ENCODE data around the gene CALHM2. TPM values are rescaled to one million over a fixed set of nuclear protein-coding genes. Genes with fewer than 3 reads are reported as not detected.

The CALHM2 gene
- total and polyA plus RNA-seq, 4 donors: 11.7 to 43.2 (median 25.0) TPM

DNA sequence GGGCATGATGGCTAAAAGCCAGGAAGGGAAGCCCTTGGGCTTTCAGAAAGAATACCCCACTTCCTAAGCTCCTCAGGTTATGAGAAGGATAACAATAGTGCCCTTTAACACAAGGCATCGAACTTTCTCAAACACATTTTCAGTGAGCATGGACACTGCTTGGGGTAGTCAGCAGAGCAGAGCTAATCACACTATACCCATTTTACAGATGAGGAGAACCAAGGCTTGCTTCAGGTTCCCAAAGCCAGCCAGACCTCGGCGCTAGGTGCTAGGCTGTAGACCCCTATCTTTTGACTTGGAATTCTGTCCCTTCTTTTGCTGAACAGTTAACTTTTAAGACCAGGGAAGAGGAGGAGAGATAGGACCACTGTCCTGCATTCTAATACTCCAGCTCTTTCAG lies 43.2 kb upstream of the CALHM2 start:
- DNase-seq (no peak), ATAC-seq (ENCODE audit: insufficient read depth, low FRiP score) (no peak)
- H3K27ac ChIP-seq (ENCODE audit: low read depth in 1 of 2, low read length in 1 of 2): no peak overlapping the region
- peaks cover 0 to 12% (median 0%) of the 10 kb centered on the region in 5 donors for H3K4me1 ChIP-seq (ENCODE audit: control insufficient read depth in 5 of 5, insufficient read depth in 5 of 5, low read length in 5 of 5)
- no peak overlapping the region for H3K4me3 ChIP-seq
- TF ChIP-seq, protein P1, sequence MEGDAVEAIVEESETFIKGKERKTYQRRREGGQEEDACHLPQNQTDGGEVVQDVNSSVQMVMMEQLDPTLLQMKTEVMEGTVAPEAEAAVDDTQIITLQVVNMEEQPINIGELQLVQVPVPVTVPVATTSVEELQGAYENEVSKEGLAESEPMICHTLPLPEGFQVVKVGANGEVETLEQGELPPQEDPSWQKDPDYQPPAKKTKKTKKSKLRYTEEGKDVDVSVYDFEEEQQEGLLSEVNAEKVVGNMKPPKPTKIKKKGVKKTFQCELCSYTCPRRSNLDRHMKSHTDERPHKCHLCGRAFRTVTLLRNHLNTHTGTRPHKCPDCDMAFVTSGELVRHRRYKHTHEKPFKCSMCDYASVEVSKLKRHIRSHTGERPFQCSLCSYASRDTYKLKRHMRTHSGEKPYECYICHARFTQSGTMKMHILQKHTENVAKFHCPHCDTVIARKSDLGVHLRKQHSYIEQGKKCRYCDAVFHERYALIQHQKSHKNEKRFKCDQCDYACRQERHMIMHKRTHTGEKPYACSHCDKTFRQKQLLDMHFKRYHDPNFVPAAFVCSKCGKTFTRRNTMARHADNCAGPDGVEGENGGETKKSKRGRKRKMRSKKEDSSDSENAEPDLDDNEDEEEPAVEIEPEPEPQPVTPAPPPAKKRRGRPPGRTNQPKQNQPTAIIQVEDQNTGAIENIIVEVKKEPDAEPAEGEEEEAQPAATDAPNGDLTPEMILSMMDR (IDR thresholded peaks at IDR 0.05; ENCODE audit: control extremely low read depth, extremely low read depth): no peak
- 85 to 89% methylated on average over 3 of the region's 3 CpGs for WGBS, 2 donors
- H3K27me3 ChIP-seq (ENCODE audit: control insufficient read depth in 3 of 3, insufficient read depth in 3 of 3, low read length in 2 of 3): peaks cover 3 to 52% (median 49%) of the 10 kb centered on the region in 3 donors
- no peaks in the 10 kb centered on the region for H3K9me3 ChIP-seq (ENCODE audit: control insufficient read depth in 4 of 4, insufficient read depth in 3 of 4, low read length in 3 of 4)
- H3K9ac ChIP-seq (ENCODE audit: insufficient read depth in 1 of 2, low read length in 2 of 2): no peak overlapping the region
- no peaks in the 10 kb centered on the region for H3K36me3 ChIP-seq (ENCODE audit: control insufficient read depth in 4 of 4, insufficient read depth in 4 of 4, low read length in 4 of 4)

DNA sequence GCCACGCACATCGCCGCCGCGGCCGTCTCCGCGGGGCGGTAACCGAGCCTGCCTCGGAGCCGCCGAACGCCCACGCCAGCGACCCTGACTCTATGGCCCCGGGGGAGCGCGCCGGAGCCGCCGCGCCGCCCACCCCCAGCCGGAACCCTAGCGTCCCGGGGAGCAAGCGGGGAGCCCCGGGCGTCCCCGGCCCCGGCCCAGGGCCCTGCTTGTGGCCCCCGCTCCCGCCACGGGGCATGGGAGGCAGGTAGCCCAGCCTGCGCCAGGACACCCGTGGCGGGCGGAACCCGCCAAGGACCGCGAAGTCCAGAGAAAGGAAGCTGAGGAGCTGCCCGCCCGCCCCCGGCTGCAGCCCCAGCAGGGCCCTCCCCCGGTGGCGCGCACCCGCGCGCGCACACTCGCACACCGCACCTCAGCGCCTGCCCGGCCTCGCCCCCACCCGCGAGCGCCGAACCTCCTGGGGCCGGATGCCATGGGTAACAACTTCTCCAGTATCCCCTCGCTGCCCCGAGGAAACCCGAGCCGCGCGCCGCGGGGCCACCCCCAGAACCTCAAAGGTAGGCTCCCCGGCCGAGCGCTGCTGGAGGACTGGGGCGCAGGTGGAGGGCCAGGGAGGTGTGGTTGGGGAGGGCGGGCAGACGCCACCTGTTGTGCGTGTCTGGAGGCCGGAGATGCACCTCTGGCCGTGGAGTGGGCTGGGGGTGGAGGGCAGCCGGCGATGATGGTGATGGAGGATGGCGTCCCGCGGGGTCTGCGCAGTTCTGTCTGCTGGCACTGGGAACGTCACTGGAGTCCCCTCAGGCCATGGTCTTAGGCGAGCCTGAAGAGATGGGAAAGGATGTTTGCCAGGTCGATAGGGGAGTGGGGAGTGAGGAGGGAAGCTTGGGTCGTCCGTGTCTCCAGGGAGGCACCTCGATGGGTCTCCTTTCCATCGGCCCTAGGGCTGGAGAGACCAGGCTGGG lies 42.0 kb upstream of the CALHM2 start:
- ATAC-seq (ENCODE audit: insufficient read depth, low FRiP score): peak; percentile 13
- Histone ChIP-seq H3K27me3 (ENCODE audit: control insufficient read depth in 3 of 3, insufficient read depth in 3 of 3, low read length in 2 of 3) (peaks cover 3 to 43% (median 42%) of the 10 kb centered on the region in 3 donors), H3K36me3 (ENCODE audit: control insufficient read depth in 4 of 4, insufficient read depth in 4 of 4, low read length in 4 of 4) (no peaks in the 10 kb centered on the region), H3K9me3 (ENCODE audit: control insufficient read depth in 4 of 4, insufficient read depth in 3 of 4, low read length in 3 of 4) (no peaks in the 10 kb centered on the region), H3K27ac (ENCODE audit: low read depth in 1 of 2, low read length in 1 of 2) (no peak overlapping the region), H3K4me1 (ENCODE audit: control insufficient read depth in 5 of 5, insufficient read depth in 5 of 5, low read length in 5 of 5) (peaks cover 0 to 12% (median 0%) of the 10 kb centered on the region in 5 donors), H3K9ac (ENCODE audit: insufficient read depth in 1 of 2, low read length in 2 of 2) (no peak overlapping the region), H3K4me3 (peak overlapping the region; percentile 16)
- WGBS, 2 donors: 1 to 3% methylated on average over 56 to 92 of the region's 92 CpGs
- DNase-seq: peak in 1 of 3 donors; percentile 28
- TF ChIP-seq, protein P1 (IDR thresholded peaks at IDR 0.05; ENCODE audit: control extremely low read depth, extremely low read depth): no peak

DNA sequence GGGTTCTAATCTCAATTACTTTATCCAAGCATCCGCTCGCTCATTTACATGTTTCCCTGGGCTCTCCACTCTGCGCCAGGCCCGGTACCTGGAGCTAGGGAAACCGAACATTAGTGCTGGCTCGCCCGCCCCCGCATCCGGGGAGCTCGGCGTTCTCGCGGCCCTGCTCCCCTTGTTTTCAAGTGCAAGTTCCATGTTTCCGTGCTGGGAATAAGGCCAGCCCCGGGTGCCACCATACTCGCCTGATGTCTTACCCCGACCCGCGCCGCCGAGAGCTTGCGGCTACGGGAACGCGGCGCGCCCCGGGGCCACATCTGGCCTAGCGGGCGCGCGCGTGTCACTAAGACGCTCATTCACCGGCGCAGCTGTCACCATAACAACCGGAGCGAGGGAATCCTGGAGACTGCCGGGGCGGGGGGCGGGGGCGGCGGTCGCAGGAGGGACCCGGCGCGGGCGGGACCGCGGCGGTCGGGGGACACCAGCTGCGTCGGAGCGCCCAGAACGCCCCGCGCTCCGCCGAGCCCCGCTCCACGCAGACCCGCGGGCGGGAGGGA lies 41.3 kb upstream of the CALHM2 start, which contains the start of gene NEURL1:
Gene NEURL1 (plus strand): TSS at position 344 of the 554 bp plus-strand sequence. CDS start 683 bp downstream, outside the sequence.
- Histone ChIP-seq H3K4me1 (ENCODE audit: control insufficient read depth in 5 of 5, insufficient read depth in 5 of 5, low read length in 5 of 5) (peaks cover 0 to 12% (median 0%) of the 10 kb centered on the region in 5 donors), H3K27me3 (ENCODE audit: control insufficient read depth in 3 of 3, insufficient read depth in 3 of 3, low read length in 2 of 3) (peaks cover 3 to 38% (median 36%) of the 10 kb centered on the region in 3 donors), H3K9ac (ENCODE audit: insufficient read depth in 1 of 2, low read length in 2 of 2) (no peak within 1 kb of the TSS), H3K36me3 (ENCODE audit: control insufficient read depth in 4 of 4, insufficient read depth in 4 of 4, low read length in 4 of 4) (no peaks in the 10 kb centered on the region), H3K27ac (ENCODE audit: low read depth in 1 of 2, low read length in 1 of 2) (no peak within 1 kb of the TSS), H3K9me3 (ENCODE audit: control insufficient read depth in 4 of 4, insufficient read depth in 3 of 4, low read length in 3 of 4) (no peaks in the 10 kb centered on the region), H3K4me3 (peak within 1 kb of the TSS; percentile 16)
- WGBS, 2 donors: 3 to 4% methylated on average over 62 to 65 of the region's 65 CpGs
- ATAC-seq (ENCODE audit: insufficient read depth, low FRiP score): no peak
- TF ChIP-seq, protein P1 (IDR thresholded peaks at IDR 0.05; ENCODE audit: control extremely low read depth, extremely low read depth): no peak
- DNase-seq: peak; percentile 57 to 61 (median 58)
